Stimulated activated CD8-positive, alpha-beta memory T cell treated with anti-CD3 and anti-CD28 coated beads, Interleukin-4, amount 100 ng/mL, for 24 hours (primary cell): Measurements from ENCODE around the gene AP3D1.
"Not testable (repeated sequence)": the region's sequence is repeated elsewhere in the genome, so short reads cannot be mapped to it uniquely, and the experiment has no call there.

Experiments
- DNase-seq: peaks from one replicate; pipeline ENCODE4 v3.0.0-alpha.2; 2020; ENCODE audit warnings: low read depth

Gene AP3D1

GRCh38 chr19:2150794-2151338 lies 500 bp downstream of the AP3D1 start:
- DNase-seq, result no peak

GRCh38 chr19:2149980-2150793 lies 1.2 kb downstream of the AP3D1 start:
- no peak for DNase-seq

DNA sequence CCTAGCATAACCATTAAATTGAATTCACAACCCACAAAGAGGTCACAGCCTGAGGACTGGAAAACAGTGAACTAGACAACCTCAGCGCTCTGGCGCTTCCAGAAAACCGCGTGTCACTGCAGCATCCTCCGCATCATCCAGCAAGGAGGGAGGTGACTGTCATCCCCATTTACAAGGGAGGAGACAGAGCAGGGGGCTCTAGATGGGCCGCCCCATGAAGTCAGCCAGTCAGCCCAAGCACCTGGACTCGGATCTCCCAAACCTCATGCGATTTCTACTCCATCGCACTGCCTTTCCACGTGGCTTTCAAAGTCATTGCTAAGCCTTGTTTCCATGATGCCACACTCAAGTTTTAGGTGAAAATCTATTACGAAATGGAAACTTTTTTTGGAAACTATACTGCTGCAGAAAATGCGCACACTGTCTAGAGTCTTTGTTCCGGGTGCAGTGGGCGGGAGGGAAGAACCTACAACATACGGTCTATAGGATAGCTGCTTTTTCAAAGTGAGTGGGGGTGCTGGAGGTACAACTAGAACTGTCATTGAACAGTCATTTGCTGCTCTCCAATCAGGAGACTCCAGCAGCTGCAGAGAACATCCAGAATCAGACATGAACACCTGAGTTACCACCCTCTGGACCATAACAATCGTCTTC lies 2.8 kb downstream of the AP3D1 start:
- no peak for DNase-seq

GRCh38 chr19:2145831-2146241 lies 5.5 kb downstream of the AP3D1 start:
- DNase-seq, result no peak

- DNase-seq, result no peak
Observed at GRCh38 chr19:2144190-2144589, 7.2 kb downstream of the AP3D1 start.

DNA sequence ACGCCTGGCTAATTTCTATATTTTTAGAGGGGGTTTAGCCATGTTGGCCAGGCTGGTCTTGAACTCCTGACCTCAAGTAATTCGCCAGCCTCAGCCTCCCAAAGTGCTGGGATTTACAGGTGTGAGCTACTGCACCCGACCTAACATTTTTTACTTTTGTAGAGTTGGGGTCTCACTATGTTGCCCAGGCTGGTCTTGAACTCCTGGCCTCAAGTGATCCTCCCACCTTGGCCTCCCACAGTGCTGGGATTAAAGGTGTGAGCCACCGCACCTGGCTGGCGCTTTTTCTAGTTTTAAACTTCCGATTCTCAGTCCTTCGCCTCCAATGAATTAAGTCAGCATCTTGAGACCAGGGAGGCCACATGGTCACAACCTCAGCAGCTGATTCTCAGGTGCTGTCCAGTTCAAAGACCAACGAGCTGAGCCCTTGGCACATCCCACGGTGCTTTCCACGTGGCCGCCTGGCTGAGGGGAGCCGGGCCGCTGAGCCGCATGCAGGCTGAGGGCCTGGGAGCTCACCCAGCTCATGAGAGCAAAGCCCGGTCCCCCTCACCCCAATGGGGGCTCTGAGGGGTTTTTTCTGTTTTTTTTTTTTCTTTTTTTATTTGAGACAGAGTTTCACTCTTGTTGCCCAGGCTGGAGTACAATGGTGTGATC lies 9.1 kb downstream of the AP3D1 start:
- DNase-seq, result no peak

- no peak for DNase-seq
Observed at GRCh38 chr19:2140138-2140569, 11.2 kb downstream of the AP3D1 start.

GRCh38 chr19:2139385-2140137 lies 11.8 kb downstream of the AP3D1 start:
- DNase-seq, result no peak

DNA sequence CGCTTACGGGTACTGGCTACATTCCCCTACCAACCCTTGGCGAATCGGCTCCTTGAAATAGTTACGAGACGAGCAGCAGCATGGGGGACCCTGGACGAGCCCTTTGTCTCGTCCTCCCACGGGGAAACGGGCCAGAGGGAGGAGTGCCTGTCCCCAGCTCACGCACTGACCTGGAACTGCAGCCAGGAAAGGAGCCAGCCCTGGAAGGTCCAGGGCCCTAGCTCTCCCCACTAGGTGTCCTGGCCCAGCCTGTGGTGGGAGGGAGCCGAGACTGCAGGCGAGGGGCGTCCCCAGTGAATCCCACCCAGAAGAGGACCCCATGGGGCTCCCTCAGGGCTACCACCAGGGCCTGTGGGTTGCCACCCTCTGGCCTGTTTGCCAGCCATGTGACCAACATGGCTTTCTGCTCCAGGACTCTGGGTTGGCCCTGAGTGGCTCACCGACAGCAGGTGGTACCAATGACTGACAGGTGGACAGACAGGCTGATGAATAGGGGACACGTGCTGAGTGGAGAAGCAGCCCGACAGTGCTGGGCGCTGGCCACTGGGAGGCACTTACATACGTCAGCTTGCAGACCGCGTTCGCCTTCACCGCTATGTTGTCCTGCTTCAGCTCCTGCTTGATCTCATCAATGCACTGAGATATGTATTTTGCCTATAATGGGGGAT lies 13.2 kb downstream of the AP3D1 start:
- no peak for DNase-seq

GRCh38 chr19:2136796-2137195 lies 14.6 kb downstream of the AP3D1 start:
- DNase-seq, result no peak

- no peak for DNase-seq
Observed at GRCh38 chr19:2135474-2136402, 15.6 kb downstream of the AP3D1 start.

DNA sequence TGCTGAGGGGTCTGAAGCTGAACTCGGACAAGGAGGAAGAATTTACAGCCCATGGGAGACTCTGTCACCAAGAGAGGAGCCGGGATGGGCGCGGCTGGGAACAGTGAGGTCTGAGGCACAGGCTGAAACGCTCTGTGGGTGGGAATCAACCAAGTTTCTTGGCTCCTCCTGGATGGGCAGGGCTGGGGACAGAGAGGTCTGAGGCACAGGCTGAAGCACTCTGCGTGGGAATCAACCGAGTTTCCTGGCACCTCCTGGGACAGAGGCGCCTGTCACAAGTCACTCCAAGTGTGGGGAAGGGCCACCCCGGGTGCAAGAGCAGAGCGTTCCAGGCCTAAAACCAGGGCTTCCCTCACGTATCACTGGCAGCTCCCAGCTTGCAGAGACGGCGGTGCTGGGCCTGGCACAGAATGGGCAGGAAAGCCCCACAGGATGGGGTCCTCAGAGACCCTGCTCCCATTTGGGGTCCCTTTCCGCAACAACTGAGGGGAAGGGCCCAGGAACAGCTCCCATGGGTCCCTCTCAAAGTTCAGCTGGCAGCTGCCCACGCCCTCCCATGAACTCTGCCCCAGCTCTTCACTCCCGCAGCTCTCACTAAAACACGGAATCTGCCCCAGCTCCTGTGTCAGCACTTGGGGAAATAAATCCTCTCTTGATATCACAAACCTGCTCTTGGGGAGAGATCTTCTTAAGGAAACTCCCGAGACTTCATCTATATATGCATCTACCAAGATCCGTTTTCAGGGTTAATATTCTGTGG lies 18.5 kb downstream of the AP3D1 start:
- no peak for DNase-seq

DNA sequence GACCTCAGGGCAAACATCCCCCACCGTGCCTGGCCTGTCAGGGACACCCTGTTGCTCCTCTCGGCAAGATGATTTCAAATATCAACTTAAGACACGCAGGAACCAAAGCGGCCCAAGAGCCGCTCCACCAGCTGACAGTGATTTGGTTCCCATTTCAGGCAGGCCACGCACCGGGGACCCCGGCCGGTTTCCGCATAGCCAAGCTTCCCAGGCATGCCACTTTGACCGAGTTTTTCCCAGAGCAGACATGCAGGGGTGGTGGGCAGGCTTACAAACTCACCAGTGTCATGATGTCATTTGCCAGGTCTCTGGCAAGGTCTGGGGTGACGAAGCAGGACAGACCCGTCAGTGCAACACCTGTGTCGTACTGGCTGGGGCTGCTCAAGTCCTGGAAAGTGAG lies 19.2 kb downstream of the AP3D1 start:
- no peak for DNase-seq

DNA sequence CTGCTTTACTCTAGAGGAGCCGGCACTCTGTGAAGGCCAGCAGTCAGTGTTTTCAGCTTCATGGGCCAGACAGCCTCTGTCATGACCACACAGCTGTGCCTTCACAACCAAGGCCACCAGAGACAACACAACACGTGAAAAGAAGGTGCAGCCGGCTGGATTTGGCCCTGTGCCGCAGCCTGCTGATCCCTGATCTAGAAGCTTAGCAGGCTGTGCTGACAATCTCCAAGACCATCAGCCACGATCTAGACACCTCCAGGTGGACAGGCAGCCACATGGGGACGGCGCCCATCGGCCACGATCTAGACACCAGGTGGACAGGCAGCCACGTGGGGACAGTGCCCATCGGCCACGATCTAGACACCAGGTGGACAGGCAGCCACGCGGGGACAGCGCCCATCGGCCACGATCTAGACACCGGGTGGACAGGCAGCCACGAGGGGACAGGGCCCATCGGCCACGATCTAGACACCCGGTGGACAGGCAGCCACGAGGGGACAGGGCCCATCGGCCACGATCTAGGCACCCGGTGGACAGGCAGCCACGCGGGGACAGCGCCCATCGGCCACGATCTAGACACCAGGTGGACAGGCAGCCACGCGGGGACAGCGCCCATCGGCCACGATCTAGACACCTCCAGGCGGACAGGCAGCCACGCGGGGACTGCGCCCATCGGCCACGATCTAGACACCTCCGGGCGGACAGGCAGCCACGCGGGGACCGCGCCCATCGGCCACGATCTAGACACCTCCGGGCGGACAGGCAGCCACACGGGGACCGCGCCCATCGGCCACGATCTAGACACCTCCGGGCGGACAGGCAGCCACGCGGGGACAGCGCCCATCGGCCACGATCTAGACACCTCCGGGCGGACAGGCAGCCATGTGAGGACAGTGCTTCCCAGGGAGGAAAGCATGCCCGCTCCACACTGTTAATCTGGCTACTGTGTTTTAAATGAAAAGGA lies 20.1 kb downstream of the AP3D1 start:
- not testable (repeated sequence) for DNase-seq

- DNase-seq, result no peak
Observed at GRCh38 chr19:2129892-2130770, 21.2 kb downstream of the AP3D1 start.

DNA sequence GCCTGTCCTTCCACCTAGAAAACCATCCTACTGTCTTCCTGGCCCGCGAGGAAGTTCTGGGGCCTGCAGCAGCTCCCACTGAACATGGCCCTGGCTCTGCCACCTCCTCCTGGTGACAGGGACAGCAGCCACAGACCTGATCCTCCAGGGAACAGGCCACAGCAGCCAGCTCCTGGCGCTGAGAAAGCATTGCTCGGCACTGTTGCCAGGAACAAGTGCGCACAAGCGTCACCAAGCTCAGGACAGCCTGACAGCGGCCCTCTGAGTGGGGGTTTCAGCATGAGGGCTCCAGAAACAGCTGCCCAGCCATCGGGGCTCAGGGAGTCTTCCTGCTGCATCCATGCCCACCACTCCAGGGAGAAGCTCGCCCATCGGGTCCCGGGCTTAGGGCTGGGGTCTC lies 21.9 kb downstream of the AP3D1 start:
- no peak for DNase-seq

GRCh38 chr19:2129022-2129421 lies 22.3 kb downstream of the AP3D1 start:
- no peak for DNase-seq
